GM21526 (cell line): Measurements from ENCODE around the gene HPN.
A peak's percentile ranks its signal among the peaks of the same experiment; 100 is the strongest.
"Not testable (repeated sequence)": the region's sequence is repeated elsewhere in the genome, so short reads cannot be mapped to it uniquely, and the experiment has no call there.

Source experiments
- ATAC-seq: cut with Tn5 transposase; IDR thresholded peaks from one replicate; pipeline ENCODE4 v1.9.1; 2021; ENCODE audit warnings: moderate library complexity; ENCODE audit not compliant: unreplicated experiment, low FRiP score

The HPN gene

GRCh38 chr19:35041548-35042055 lies at the start of gene HPN:
HPN (plus strand) TSS chr19:35041721; CDS start chr19:35042507, 786 bp downstream.
- ATAC-seq: no peak

DNA sequence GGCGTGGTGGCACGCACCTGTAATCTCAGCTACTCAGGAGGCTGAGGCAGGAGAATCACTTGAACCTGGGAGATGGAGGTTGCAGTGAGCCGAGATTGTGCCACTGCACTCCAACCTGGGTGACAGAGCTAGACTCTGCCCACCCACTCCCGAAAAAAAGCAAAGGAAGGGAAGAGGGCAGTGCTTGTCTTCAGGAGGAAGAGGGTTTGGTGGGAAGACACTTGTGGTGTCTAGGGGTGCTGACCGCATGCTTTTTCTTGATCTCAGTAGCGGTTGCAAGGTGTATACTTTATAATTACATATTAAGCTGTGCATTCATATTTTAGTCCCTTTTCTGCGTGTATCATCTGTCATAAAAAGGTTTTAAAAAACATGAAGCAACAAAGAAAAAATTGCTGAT lies 48.9 kb upstream of the HPN start:
- not testable (repeated sequence) for ATAC-seq

GRCh38 chr19:34994286-34994642 lies 47.3 kb upstream of the HPN start:
- no peak for ATAC-seq

DNA sequence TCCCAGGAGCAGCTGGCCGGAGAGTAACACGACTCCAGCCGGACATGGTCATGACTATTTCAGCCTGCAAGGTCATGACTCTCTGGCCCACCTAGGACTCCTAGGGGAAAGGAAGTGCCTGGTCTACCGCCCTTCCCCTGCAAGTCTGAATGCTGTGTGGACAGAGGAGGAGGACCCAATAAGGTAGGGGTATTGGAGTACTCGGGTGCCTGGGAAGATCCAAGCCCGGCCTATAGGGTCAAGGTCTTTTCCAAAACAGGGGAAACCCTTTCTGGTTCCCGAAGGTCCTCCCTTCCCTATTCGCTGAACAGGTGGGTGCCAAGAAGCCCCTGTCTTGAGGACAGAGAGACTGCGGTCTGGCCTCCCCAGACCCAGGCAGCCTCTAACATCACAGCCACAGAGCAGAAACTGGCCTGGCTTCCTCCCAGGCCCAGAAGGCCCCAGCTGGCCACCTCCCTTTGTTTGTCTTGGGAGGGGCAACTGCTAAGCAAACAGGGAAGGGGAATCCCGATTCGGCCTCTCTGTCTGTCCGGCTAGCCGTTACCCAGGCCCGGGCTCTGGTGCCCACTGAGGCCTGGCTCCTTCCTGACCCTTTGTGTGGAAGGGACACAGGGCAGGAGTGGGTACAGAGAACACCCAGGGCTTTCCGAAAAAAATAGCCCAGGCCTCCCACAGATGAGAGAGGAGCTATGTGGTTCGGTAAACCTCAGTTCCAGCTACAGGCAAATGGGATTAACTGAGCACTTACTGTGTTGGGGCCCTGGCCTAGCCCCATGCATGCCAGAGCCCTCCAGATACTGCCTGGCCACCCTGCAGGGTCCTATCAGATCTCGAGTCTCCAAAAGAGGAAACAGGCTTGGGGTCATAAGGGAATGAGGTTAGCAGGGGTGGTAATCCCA lies 46.6 kb upstream of the HPN start:
- no peak for ATAC-seq

DNA sequence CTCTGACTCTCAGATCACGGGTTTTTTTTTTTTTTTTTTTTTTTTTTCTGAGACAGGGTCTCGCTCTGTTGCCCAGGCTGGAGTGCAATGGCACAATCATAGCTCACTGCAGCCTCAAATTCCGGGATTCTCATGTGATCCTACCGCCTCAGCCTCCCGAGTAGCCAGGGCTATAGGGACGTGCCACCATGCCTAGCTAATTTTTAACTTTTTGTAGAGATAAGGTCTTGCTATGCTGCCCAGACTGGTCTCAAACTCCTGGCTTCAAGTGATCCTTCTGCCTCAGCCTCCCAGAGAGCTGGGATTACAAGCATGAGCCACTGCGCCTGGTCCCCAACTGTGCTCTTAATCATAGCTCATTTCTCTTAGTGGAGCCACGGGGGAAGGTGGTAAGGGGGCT lies 46.0 kb upstream of the HPN start:
- ATAC-seq: no peak

DNA sequence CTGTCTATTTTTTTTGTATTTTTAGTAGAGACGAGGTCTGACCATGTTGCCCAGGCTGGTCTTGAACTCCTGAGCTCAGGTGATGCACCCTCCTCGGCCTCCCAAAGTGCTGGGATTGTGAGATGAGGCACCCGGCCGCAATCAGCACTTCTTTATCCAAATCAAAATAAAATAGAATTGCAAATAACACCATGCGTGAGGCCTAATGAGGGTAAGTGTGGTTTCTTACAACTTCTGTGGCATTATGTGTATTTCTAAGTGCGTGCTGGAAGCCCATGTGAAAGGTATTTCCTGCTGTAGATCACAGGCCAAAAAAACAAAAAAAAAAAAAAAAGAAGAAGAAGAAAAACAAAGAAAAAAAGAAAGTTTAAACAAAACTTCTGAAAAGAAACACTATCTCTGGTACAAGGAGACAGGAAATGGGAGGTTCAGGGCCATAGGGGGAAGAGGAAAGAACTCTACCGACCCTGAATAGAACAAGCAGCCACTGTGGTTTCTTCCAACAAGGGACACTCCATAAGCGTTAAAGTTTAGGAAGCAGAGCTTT lies 44.4 kb upstream of the HPN start:
- no peak for ATAC-seq

DNA sequence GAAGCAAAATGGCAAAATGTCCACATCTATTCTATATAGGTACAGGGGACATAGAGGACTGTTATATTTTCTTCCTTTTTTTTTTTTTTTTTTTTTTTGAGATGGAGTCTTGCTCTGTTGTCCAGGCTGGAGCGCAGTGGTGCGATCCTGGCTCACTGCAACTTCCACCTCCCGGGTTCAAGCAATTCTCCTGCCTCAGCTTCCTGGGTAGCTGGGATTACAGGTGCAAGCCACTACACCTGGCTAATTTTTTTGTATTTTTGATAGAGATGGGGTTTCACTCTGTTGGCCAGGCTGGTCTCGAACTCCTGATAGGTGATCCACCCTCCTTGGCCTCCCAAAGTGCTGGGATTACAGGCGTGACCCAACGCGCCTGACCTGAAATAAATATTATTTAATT lies 43.3 kb upstream of the HPN start:
- not testable (repeated sequence) for ATAC-seq

GRCh38 chr19:34998777-34999497 lies 42.6 kb upstream of the HPN start:
- ATAC-seq: no peak

DNA sequence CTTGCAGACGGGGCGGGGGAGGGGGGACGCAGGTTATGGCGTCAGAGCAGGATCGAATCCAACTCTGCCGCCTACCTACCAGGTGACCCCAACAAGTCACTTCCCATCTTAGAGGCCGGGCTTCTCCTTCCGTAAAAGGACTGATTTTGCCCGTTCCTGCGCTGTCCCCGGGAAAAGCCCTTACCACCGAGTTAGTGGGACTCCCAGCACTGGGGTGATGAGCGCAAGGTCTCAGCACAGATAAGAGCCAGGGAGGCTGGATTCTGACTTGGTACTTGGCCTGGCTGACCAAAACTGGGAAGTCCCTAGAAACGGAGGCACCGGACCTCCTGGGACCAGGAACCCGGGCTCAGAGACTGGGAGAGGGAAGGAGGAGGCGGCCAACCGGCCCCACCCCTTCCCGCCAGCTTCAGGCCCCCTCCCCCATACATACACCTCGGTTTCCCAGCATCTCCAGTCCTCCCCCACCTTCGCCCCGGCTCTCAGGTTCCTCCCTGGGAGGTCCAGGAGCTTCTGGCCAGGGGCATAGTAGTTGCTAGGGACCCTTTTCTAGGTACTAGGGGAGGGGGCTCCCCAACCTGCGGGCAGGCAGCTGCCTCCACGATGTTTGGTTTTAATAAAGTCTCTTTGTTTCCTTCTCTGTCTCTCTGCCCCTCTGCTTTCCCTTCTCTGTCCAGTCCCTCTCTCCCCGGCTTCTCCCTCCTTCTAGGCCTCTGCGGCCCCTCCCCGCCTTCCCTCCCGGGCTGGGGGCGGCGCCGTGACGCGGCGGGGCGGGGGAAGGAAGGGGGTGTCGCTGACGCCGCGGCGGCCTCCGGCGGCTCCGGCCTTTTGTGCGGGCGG lies 41.8 kb upstream of the HPN start, which contains the start of gene GRAMD1A:
Gene GRAMD1A (plus strand): TSS at position 826 of the 840 bp plus-strand sequence. CDS start 156 bp downstream, outside the sequence.
- ATAC-seq: peak; percentile 52

GRCh38 chr19:35000338-35000646 lies 41.2 kb upstream of the HPN start:
- ATAC-seq: no peak

DNA sequence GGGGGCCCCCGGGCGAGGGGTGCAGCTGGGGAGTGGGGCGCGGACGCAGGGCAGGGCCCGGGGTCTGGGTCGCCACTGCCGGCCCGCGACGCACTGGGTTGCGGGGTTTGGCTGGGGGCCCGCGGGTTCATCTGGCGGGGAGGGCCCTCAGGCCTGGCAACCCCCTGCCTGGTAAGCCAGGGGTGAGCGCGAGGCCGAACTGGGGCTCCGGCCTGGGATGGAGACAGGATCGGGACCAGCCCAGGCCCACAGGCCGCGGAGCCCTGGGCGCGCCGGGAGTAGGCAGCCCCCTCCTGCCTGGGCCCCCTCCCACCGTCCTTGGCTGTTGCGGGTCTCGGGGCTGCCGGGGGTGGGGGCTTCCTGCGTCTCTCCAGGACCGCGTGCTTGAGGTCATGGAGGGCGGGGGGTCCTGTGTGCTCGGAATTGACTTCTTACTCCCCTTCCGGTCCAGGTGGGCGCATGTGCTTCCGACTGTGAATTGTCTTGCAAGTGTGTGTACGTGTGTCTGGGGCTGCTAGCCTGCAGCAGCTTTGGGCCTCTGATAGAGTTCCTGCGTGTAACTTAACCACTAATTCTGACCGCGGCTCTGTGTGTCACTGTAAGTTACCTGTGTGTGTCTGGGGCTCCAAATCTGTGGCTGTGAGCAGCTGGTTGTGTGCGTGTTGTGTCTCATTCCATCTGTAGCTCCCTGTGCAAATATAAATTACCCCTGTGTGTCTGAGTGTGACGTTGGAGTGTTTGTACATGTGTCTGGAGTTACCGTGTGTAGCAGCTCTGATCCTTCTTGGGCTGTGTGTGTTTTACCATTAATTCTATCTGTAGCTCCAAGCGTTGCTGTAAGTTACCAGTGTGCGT lies 40.6 kb upstream of the HPN start:
- ATAC-seq: no peak

GRCh38 chr19:35002037-35002535 lies 39.4 kb upstream of the HPN start:
- no peak for ATAC-seq

DNA sequence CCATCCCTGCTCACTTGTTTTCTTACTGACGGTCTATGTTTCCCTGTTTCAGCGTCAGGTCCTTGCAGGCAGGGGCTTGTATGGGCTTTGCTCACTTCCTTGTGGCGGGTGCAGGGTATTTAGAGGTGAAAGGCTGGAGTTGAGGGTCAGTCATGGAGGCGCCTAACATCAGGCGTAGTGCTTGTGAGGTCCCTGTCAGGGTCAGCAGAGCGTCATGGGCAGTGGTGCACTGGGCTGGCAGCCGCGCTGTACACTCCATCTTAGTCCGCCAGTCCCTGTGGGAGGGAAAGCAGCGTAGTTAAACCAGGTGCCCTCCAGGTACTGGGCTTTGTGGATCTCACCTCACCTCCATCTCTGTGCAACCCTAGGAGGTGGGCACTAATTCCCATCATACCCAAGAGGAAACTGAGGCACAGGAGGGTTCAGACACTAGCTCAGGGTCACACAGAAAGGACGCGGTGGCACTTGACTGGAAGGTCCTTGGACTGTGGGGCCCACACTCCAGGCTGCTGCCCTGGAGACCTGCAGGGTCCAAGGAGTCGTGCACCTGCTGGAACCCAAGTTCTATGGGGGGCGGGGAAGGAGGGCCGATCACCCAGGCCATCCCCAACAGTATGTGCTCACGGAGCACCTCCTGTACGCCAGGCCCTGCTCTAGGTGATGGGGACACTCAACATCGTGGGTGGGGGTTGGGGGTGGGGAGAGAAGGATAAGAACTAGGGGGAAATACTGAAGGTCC lies 36.8 kb upstream of the HPN start:
- ATAC-seq: no peak

DNA sequence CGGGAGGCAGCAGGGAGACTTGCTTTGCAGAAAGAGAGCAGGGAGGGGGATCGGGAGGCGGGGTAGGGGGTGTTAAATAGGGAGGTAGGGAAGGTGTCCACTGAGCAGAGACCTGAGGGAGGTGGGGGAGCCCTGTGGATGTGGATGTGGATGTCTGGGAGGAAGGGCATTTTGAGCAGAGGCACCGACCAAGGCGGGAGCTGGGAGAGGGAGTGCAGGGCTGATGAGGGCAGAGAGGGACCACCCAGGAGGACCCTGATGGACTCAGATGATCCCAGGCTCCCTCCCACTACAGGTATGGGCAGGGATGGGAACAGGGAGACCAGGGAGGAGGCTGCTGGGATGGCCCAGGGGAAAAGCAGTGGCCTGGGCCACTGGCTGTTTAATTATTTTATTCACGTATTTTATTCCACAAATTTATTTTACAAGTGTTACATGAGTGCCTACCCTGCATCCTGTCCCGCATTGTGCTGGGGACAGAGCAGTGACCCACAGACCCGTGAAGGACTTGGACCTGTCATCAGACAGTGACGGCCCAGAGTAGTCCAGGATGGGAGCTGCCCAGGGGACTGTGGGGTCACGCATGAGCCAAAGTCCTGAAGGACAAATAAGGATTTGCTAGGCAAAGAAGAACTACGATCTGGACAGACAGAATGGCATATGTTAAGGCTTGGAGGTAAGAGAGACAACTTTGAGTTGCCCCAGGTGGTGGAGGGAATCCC lies 36.1 kb upstream of the HPN start:
- no peak for ATAC-seq

DNA sequence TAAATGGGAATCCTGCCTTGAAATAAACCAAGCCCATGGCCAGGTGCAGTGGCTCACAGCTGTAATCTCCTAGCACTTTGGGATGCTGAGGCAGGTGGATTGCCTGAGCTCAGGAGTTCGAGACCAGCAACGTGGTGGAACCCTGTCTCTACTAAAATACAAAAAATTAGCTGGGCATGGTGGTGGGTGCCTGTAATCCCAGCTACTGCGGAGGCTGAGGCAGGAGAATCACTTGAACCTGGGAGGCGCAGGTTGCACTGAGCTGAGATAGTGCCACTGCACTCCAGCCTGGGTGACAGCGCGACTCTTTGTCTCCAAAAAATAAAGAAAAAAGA lies 35.5 kb upstream of the HPN start:
- ATAC-seq: not testable (repeated sequence)

DNA sequence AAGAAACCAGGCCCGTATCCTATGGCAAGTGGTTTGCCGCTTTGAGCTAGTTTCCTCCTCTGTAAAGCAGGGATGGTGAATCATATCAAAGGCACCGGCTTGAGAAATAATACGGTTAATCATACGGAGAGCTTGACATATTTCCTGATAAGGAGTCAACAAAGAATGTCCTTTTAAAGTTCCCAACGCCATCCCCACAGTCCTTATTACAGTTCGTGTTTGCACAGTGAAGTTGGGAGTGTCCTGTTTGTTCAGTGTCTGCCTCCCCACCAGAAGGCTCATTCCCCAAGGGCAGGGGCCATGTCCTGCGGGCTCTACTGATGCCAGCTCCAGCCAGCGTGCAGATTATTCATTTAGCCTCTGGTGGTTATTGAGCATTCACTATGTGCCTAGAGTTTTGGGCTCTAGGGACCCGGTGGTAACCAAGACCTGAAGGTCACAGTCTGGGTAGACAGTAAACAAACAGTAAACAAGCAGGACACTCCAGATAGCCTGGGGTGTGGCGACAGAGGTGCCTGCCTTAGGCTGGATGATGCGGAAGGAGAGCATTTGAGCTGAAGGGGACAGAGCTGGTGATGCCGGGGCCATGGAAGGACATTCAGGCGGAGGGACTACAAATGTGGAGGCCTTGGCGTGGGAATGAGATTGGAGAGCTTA lies 35.1 kb upstream of the HPN start:
- ATAC-seq: no peak

- ATAC-seq: no peak
Measured at GRCh38 chr19:35006999-35007365, 34.5 kb upstream of the HPN start.

- not testable (repeated sequence) for ATAC-seq
Measured at GRCh38 chr19:35007427-35007826, 34.1 kb upstream of the HPN start.
